Measurements from ENCODE around the gene TCTN3.
"Not testable (repeated sequence)": the region's sequence is repeated elsewhere in the genome, so short reads cannot be mapped to it uniquely, and the experiment has no call there.

TCTN3 gene, protein sequence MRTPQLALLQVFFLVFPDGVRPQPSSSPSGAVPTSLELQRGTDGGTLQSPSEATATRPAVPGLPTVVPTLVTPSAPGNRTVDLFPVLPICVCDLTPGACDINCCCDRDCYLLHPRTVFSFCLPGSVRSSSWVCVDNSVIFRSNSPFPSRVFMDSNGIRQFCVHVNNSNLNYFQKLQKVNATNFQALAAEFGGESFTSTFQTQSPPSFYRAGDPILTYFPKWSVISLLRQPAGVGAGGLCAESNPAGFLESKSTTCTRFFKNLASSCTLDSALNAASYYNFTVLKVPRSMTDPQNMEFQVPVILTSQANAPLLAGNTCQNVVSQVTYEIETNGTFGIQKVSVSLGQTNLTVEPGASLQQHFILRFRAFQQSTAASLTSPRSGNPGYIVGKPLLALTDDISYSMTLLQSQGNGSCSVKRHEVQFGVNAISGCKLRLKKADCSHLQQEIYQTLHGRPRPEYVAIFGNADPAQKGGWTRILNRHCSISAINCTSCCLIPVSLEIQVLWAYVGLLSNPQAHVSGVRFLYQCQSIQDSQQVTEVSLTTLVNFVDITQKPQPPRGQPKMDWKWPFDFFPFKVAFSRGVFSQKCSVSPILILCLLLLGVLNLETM

DNA sequence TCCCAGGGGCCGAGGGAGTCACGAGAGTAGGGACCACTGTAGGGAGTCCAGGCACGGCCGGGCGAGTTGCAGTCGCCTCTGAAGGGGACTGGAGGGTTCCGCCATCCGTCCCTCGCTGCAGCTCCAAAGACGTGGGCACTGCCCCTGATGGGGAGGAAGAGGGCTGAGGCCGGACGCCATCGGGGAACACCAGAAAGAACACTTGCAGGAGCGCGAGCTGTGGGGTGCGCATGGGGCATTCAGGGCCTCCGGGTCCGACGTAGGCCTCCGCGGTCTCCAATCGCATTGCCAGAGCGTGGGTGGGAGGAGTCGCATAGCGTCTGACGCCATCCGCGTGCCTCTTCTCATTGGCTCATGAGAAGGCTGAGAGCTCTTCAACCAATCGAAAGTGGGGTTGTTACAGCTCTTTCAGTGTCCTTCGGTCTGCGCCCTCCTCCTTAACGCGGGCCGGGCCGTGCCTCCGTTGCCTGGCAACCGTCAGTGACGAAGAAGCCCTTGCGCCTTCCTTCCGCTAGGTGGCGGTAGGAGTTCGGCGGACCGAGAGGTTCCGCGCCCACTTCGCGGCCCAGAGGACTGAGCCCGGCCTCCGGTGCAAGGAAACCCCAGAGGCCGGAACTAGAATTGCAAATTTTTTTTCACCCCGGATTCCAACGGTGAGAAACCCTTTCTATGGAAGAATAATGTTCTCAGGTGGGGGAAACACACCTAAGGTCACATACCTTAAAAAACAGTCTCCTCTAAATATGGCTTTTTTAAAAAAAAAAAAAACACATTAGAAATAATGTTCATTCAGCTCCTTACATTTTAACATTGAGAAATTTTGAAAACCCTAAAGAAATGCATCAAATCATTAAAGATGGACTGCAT, at the start of gene TCTN3:
TSS of gene TCTN3 (minus strand) at position 260 of the 867 bp plus-strand sequence. CDS start at position 232, 28 bp downstream.
- peaks cover 14% of the 10 kb centered on the region for H3K36me3 Mint-ChIP-seq
- peaks cover 31% of the 10 kb centered on the region for H3K4me1 Mint-ChIP-seq
- peak; percentile 97 for DNase-seq
- CTCF ChIA-PET = interaction anchor here (0.6 to 4.9 kb wide), 45 partner anchors 9 to 605 kb away, joined by 3 to 182 read pairs (median 4); partner anchors contain the start of genes CC2D2B, CCNJ, ENTPD1 and ZNF518A
- H3K9me3 Mint-ChIP-seq = no peaks in the 10 kb centered on the region
- H3K27me3 Mint-ChIP-seq = peaks cover 8% of the 10 kb centered on the region
- peak within 1 kb of the TSS; percentile 85 for H3K4me3 Mint-ChIP-seq
- peak within 1 kb of the TSS; percentile 87 for H3K27ac Mint-ChIP-seq

DNA sequence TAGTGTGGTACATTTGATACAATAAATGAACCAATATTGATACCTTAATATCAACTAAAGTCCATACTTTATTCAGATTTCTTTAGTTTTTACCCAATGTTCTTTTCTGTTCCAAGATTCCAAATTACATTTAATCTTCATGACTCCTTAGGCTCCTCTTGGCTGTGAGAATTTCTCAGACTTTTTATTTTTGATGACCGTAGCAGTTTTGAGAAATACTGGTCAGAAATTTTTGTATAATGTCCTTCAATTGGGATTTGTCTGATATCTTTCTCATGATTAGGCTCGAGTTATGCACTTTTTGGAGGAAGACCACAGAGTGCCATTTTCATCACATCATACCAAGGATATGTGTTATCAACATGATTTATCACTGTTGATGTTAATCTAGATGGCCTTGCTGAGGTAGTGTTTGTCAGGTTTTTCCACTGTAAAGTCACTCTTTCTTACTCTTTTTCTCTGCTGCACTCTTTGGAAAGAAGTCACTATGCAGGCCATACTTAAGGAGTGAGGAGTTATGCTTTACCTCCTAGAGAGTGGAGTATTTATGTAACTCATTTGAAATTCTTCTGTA, 49.3 kb upstream of the TCTN3 start:
- Mint-ChIP-seq H3K4me1 (no peaks in the 10 kb centered on the region), H3K27me3 (peaks cover 3% of the 10 kb centered on the region), H3K4me3 (no peak overlapping the region), H3K36me3 (no peaks in the 10 kb centered on the region), H3K27ac (no peak overlapping the region), H3K9me3 (no peaks in the 10 kb centered on the region)
- no peak for DNase-seq
- CTCF ChIA-PET = no interaction called here

DNA sequence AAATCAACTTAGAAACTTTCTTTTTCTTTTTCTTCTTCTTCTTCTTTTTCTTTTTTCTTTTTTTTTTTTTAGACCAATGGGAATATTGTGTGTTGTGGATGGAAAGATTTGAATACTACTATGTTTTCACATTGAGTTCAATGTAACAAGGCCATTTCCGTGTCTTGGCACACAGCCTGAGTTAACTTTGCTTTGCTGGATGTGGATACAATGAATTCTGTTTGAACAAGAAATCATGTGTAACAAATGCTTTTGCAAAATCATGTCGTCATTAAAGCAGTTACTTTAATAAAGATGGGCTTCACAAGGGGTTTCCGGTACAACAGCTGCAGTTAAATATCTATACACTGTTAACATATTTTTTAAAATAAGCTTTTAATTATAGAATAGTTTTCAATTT, 48.8 kb upstream of the TCTN3 start:
- Mint-ChIP-seq H3K36me3 (no peaks in the 10 kb centered on the region), H3K9me3 (no peaks in the 10 kb centered on the region), H3K27me3 (peaks cover 3% of the 10 kb centered on the region), H3K4me3 (no peak overlapping the region), H3K27ac (no peak overlapping the region), H3K4me1 (no peaks in the 10 kb centered on the region)
- DNase-seq = no peak
- CTCF ChIA-PET = no interaction called here

DNA sequence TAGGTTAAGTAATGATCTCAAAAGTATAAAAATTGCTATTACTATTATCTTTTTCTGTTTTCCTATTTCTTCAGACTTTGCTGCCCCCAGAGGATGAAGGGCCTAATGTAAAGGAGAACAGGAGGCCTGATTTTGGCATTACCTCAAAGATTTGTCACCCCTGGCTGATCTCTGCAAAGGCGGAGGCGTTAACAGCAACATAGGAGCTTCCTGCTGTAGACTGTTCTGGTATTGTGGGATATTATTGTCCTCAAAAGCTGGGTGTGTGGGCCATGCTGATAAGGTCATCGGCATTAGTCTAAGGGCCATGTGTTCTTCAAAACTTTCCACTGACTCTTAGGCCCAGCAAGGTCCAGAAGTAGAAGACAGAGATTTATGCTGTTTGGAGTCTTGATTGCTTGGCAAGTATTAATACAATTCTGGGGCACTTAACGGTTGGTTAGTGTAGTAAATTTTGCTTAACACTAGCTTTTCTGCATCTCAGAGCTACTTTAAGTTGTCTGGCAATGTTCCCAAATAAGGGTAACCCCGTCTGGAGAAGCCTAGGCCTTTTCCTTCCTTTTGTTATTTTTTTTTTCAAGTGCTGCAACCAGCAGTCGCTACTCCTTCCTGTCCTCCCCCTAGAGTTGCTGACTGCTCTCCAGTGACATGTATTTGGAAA, 48.2 kb upstream of the TCTN3 start:
- H3K9me3 Mint-ChIP-seq = no peaks in the 10 kb centered on the region
- no peak overlapping the region for H3K27ac Mint-ChIP-seq
- H3K4me1 Mint-ChIP-seq = no peaks in the 10 kb centered on the region
- no peak for DNase-seq
- no peaks in the 10 kb centered on the region for H3K36me3 Mint-ChIP-seq
- H3K4me3 Mint-ChIP-seq = no peak overlapping the region
- CTCF ChIA-PET = no interaction called here
- peaks cover 3% of the 10 kb centered on the region for H3K27me3 Mint-ChIP-seq

DNA sequence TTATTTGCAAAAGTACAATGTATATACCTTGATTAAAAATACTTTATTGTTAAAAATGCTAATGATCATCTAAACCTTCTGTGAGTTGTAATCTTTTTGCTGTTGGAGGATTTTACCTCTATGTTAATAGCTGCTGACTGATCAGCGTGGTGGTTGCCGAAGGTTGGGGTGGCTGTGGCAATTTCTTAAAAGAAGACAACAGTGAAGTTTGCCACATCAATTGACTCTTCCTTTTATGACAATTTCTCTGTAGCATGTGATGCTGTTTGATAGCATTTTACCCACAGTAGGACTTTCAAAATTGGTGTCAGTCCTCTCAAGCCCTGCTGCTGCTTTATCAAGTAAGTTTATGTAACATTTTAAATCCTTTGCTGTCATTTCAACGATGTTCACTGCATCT, 45.3 kb upstream of the TCTN3 start:
- Mint-ChIP-seq H3K27me3 (peaks cover 3% of the 10 kb centered on the region), H3K4me3 (no peak overlapping the region), H3K27ac (no peak overlapping the region), H3K9me3 (no peaks in the 10 kb centered on the region), H3K4me1 (no peaks in the 10 kb centered on the region), H3K36me3 (no peaks in the 10 kb centered on the region)
- no peak for DNase-seq
- CTCF ChIA-PET = interaction anchor here (1.2 kb wide), 1 partner anchor 45 kb away, joined by 4 read pairs; the partner anchor contains the start of gene TCTN3

DNA sequence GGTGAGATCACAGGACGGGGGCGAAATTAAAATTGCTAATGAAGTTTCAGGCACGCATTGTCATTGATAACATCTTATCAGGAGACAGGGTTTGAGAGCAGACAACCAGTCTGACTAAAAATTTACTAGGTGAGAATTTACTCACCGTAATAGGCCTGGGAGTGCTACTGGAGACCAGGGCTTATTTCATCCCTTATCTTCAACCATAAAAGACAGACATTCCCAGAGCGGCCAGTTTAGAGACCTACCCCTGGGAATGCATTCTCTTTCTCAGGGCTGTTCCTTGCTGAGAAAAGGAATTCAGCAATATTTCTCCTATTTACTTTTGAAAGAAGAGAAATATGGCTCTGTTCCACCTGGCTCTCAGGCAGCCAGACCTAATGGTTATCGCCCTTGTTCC, 39.2 kb upstream of the TCTN3 start:
- CTCF ChIA-PET, H3K4me3 Mint-ChIP-seq, DNase-seq, H3K9me3 Mint-ChIP-seq, H3K36me3 Mint-ChIP-seq, H3K4me1 Mint-ChIP-seq, H3K27ac Mint-ChIP-seq: not testable (repeated sequence)
- peaks cover 13% of the 10 kb centered on the region for H3K27me3 Mint-ChIP-seq

DNA sequence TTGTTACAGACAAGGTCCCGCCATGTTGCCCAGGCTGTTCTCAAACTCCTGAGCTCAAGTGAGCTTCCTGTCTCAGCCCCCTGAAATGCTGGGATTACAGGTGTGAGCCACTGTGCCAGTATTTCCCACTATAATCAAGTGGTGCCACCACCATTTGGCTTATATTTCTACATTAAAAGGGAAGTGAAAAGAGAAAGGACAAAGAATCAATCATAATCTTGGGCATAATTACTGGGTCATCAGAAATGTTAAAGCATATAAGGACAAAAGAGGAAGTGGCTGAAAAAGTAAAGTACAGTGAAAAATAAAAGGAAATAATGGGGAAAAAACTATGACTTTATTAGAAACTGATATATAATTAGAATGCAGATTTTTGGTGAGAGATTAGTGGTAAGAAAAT, 36.5 kb upstream of the TCTN3 start:
- H3K4me3 Mint-ChIP-seq = no peak overlapping the region
- no peak overlapping the region for H3K27ac Mint-ChIP-seq
- H3K9me3 Mint-ChIP-seq = peaks cover 9% of the 10 kb centered on the region
- no peaks in the 10 kb centered on the region for H3K36me3 Mint-ChIP-seq
- no peaks in the 10 kb centered on the region for H3K4me1 Mint-ChIP-seq
- CTCF ChIA-PET = interaction anchor here (0.6 kb wide), 1 partner anchor 112 kb away, joined by 4 read pairs; no protein-coding TSS in a partner anchor
- peaks cover 24% of the 10 kb centered on the region for H3K27me3 Mint-ChIP-seq
- DNase-seq = no peak

DNA sequence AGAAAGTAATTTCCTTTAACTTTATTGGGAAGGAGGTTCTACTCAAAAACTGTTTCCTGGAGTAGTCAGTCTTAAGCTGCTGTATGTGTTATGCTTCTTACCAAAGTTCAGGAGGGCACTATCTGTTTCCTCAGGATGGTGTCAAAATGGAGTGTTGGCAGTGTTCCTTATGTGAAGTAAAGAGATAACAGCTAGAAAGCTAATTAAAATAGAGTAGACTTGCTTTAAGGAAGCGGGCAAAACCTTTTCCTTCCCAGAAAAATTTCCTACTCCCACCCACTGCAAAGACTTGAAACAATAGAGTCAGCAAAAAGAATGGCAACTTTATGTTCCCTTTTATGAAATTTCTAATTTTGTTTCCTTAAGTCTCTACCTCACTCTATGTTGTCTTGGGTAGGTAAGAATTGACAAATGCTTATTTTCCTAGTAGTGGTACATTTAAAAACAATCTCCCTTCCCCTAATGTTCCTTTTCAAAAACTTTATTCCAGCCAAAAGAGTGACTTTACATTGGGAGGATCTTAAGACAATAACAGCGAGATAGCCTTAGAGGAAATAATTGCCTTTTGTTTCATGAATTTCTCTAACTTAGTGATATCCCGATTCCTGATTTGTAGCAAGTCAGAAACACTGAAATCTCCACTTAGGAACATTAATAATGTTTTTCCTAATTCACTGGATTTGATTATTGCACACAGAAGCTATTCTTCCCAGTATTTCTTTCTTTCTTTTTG, 35.8 kb upstream of the TCTN3 start:
- Mint-ChIP-seq H3K36me3 (no peaks in the 10 kb centered on the region), H3K27me3 (peaks cover 26% of the 10 kb centered on the region), H3K27ac (no peak overlapping the region), H3K4me3 (no peak overlapping the region), H3K9me3 (peaks cover 9% of the 10 kb centered on the region), H3K4me1 (no peaks in the 10 kb centered on the region)
- CTCF ChIA-PET = interaction anchor here (0.6 kb wide), 1 partner anchor 113 kb away, joined by 4 read pairs; no protein-coding TSS in a partner anchor
- no peak for DNase-seq

DNA sequence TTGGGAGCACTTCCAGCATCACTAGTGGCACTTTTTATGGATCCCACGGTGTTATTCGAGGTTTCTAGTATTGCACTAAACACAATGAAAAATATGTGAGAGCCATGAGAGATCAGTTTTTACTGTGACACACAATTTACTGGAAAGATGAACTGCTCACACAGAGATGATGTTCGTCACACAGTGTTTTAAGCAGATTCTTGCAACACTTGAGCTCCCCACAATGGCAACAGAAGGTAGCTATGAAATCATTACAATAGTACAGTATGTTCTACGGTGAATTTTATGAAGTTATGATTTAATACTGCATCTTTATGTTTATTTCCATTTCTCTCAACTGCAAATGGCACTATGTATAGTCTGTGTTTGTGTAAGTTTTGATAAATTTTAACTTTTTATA, 34.8 kb upstream of the TCTN3 start:
- Mint-ChIP-seq H3K27me3 (peaks cover 29% of the 10 kb centered on the region), H3K4me3 (no peak overlapping the region), H3K4me1 (no peaks in the 10 kb centered on the region), H3K9me3 (peaks cover 9% of the 10 kb centered on the region), H3K27ac (no peak overlapping the region), H3K36me3 (no peaks in the 10 kb centered on the region)
- no peak for DNase-seq
- CTCF ChIA-PET = no interaction called here

DNA sequence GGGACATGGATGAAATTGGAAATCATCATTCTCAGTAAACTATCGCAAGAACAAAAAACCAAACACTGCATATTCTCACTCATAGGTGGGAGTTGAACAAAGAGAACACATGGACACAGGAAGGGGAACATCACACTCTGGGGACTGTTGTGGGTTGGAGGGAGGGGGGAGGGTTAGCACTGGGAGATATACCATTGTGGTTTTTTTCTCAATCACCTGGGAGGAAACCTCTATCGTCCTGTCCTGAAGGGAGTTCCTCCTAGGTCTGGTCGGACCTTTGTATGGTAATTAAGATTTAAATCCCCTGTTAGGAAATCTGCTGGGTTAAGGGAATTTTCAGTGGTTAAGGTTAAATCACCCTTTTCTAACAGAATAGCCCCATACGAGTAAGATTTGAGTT, 28.8 kb upstream of the TCTN3 start:
- CTCF ChIA-PET, H3K36me3 Mint-ChIP-seq, H3K9me3 Mint-ChIP-seq, H3K4me1 Mint-ChIP-seq, DNase-seq, H3K4me3 Mint-ChIP-seq, H3K27ac Mint-ChIP-seq: not testable (repeated sequence)
- peaks cover 22% of the 10 kb centered on the region for H3K27me3 Mint-ChIP-seq

DNA sequence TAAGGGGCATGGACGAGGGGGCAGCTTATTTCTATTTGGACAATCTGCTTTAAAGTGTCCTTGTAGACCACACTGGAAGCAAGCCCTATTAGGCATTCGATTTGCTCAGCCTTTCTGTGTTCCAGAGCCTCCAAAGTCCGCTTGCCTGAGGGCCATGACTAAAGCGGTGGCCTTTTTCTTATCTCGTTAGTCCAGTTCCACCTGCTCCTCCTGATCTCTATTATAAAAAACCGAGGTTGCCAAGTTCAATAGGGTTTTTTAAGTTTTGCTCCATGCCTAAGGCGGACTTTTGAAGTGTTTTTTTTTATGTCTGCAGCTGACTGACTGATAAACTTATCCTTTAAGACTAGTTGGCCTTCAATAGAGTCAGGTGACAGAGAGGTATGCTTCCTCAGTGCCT, 27.0 kb upstream of the TCTN3 start:
- DNase-seq, CTCF ChIA-PET, H3K4me1 Mint-ChIP-seq, H3K4me3 Mint-ChIP-seq, H3K27ac Mint-ChIP-seq, H3K36me3 Mint-ChIP-seq, H3K9me3 Mint-ChIP-seq: not testable (repeated sequence)
- peaks cover 14% of the 10 kb centered on the region for H3K27me3 Mint-ChIP-seq

DNA sequence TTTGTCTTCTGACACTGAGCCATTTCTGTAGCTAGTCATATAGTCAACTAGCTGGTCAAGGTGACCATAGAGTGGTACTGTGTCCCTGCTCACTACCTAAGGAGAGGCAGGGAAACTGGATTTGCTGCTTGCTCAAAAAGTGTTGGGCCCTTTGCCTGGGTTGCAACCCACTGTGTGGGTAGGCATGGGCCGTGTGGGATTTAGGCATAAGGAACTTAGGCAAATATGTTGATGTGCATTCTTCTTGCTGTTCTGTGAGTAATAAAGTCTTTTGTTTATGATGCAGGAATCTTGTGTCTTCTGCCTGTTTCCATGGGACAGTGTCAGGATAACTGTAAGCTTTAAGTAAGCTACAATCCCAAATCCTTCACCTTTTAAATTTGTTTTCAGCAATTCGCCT, 23.1 kb upstream of the TCTN3 start:
- Mint-ChIP-seq H3K27me3 (no peaks in the 10 kb centered on the region), H3K27ac (no peak overlapping the region), H3K9me3 (no peaks in the 10 kb centered on the region), H3K4me3 (no peak overlapping the region), H3K4me1 (no peaks in the 10 kb centered on the region), H3K36me3 (no peaks in the 10 kb centered on the region)
- CTCF ChIA-PET = interaction anchor here (1.4 kb wide), 1 partner anchor 125 kb away, joined by 3 read pairs; no protein-coding TSS in a partner anchor
- no peak for DNase-seq

DNA sequence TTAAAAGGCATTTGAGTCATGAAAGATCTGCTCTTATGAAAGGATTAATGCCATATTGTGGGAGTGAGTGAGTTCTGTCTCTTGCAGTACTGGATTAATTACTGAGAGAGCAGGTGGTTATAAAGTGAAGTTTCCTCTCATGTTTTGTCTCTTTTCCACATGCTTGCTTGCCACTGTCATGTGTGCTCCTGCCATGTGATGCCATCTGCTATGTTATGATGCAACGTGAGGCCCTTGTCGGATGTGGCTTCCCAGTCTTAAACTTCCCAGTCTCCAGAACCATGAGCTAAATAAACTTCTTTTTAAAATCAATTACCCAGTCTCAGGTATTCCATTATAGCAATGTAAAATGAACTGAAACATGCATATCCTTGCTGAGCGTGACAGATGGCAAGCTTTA, 22.7 kb upstream of the TCTN3 start:
- Mint-ChIP-seq H3K27ac (no peak overlapping the region), H3K4me3 (no peak overlapping the region), H3K27me3 (no peaks in the 10 kb centered on the region), H3K9me3 (no peaks in the 10 kb centered on the region), H3K36me3 (no peaks in the 10 kb centered on the region), H3K4me1 (no peaks in the 10 kb centered on the region)
- DNase-seq = no peak
- CTCF ChIA-PET = interaction anchor here (1.4 kb wide), 1 partner anchor 125 kb away, joined by 3 read pairs; no protein-coding TSS in a partner anchor

All from activated naive CD4-positive, alpha-beta T cell treated with anti-CD3 and anti-CD28 coated beads, Interleukin-2, amount 10 ng/mL, durations not matched to agents 7 days and 5 days (primary cell).